ENCODE measurements around the gene CYP46A1. TPM values are rescaled to one million over a fixed set of nuclear protein-coding genes. Genes with fewer than 3 reads are reported as not detected.

CYP46A1 gene
- total RNA-seq, 1 donor from 2014 or later = 1.1 TPM

- peaks cover 19% of the 10 kb centered on the region for H3K9me3 Mint-ChIP-seq
- Histone ChIP-seq H3K36me3 (no peaks in the 10 kb centered on the region), H3K79me2 (ENCODE audit: low read depth) (no peaks in the 10 kb centered on the region), H3K27me3 (no peaks in the 10 kb centered on the region), H3F3A (ENCODE audit: low read depth) (no peaks in the 10 kb centered on the region), H3K4me2 (no peak overlapping the region), H3K9me3 (ENCODE audit: low read depth) (no peaks in the 10 kb centered on the region), H3K27ac (no peak overlapping the region), H3K4me3 (no peak overlapping the region), H3K4me1 (no peaks in the 10 kb centered on the region), H2AFZ (replicated peaks) (no peak overlapping the region), H3K9ac (no peak overlapping the region), H4K20me1 (ENCODE audit: low read depth) (no peaks in the 10 kb centered on the region)
- no peak overlapping the region for H3K4me3 Mint-ChIP-seq
- H3K4me1 Mint-ChIP-seq = peaks cover 8% of the 10 kb centered on the region
- no peak overlapping the region for H3K27ac Mint-ChIP-seq
- TF ChIP-seq EZH2 (IDR thresholded peaks at IDR 0.05) = no peak
- TF ChIP-seq EZH2phosphoT487 (IDR thresholded peaks at IDR 0.05) = no peak
- TF ChIP-seq CTCF (IDR thresholded peaks at IDR 0.05) = no peak
- peaks cover 6% of the 10 kb centered on the region for H3K36me3 Mint-ChIP-seq
- H3K27me3 Mint-ChIP-seq (ENCODE audit: insufficient read depth, low read depth) = no peaks in the 10 kb centered on the region
- DNase-seq (ENCODE audit: low spot score) = no peak
These were observed 29.9 kb downstream of the CYP46A1 start for GRCh38 chr14:99713972-99714371.

GRCh38 chr14:99715266-99716000 lies 31.3 kb downstream of the CYP46A1 start:
- DNase-seq (ENCODE audit: low spot score) = no peak
- no peak overlapping the region for H2AFZ ChIP-seq (replicated peaks)
- H3K79me2 ChIP-seq (ENCODE audit: low read depth) = no peaks in the 10 kb centered on the region
- no peak for TF ChIP-seq CTCF (IDR thresholded peaks at IDR 0.05)
- TF ChIP-seq EZH2phosphoT487 (IDR thresholded peaks at IDR 0.05) = no peak
- TF ChIP-seq EZH2 (IDR thresholded peaks at IDR 0.05) = no peak
- H3K9me3 ChIP-seq (ENCODE audit: low read depth) = no peaks in the 10 kb centered on the region
- H3K27ac Mint-ChIP-seq = no peak overlapping the region
- H3K4me3 Mint-ChIP-seq = no peak overlapping the region
- H3K36me3 Mint-ChIP-seq = peaks cover 5% of the 10 kb centered on the region
- H3K4me1 Mint-ChIP-seq = peaks cover 8% of the 10 kb centered on the region
- no peak overlapping the region for H3K4me3 ChIP-seq
- no peak overlapping the region for H3K4me2 ChIP-seq
- peaks cover 19% of the 10 kb centered on the region for H3K9me3 Mint-ChIP-seq
- H3K36me3 ChIP-seq = no peaks in the 10 kb centered on the region
- no peak overlapping the region for H3K27ac ChIP-seq
- no peaks in the 10 kb centered on the region for H3F3A ChIP-seq (ENCODE audit: low read depth)
- H3K9ac ChIP-seq = no peak overlapping the region
- H4K20me1 ChIP-seq (ENCODE audit: low read depth) = no peaks in the 10 kb centered on the region
- no peaks in the 10 kb centered on the region for H3K4me1 ChIP-seq
- H3K27me3 ChIP-seq = no peaks in the 10 kb centered on the region
- no peaks in the 10 kb centered on the region for H3K27me3 Mint-ChIP-seq (ENCODE audit: insufficient read depth, low read depth)

GRCh38 chr14:99716091-99716849 lies 32.2 kb downstream of the CYP46A1 start:
- Histone ChIP-seq H4K20me1 (ENCODE audit: low read depth) (no peaks in the 10 kb centered on the region), H3K27ac (no peak overlapping the region), H3K79me2 (ENCODE audit: low read depth) (no peaks in the 10 kb centered on the region), H3K36me3 (no peaks in the 10 kb centered on the region), H3K27me3 (no peaks in the 10 kb centered on the region), H3K9me3 (ENCODE audit: low read depth) (no peaks in the 10 kb centered on the region), H3K4me3 (no peak overlapping the region), H3K4me2 (no peak overlapping the region), H2AFZ (replicated peaks) (no peak overlapping the region), H3F3A (ENCODE audit: low read depth) (no peaks in the 10 kb centered on the region), H3K9ac (no peak overlapping the region), H3K4me1 (no peaks in the 10 kb centered on the region)
- no peak for TF ChIP-seq EZH2 (IDR thresholded peaks at IDR 0.05)
- TF ChIP-seq EZH2phosphoT487 (IDR thresholded peaks at IDR 0.05) = no peak
- TF ChIP-seq CTCF (IDR thresholded peaks at IDR 0.05) = no peak
- Mint-ChIP-seq H3K4me3 (no peak overlapping the region), H3K27me3 (ENCODE audit: insufficient read depth, low read depth) (no peaks in the 10 kb centered on the region), H3K4me1 (peaks cover 8% of the 10 kb centered on the region), H3K27ac (no peak overlapping the region), H3K36me3 (peaks cover 5% of the 10 kb centered on the region), H3K9me3 (peaks cover 19% of the 10 kb centered on the region)
- no peak for DNase-seq (ENCODE audit: low spot score)

Data from neural progenitor cell (in vitro differentiated cells).